Gastrocnemius medialis (tissue), 4 donors: ENCODE data around the gene HK2. TPM values are rescaled to one million over a fixed set of nuclear protein-coding genes. Genes with fewer than 3 reads are reported as not detected.

Experiments used
- ATAC-seq, 2 donors: fragments of 150-250 bp; one replicate each; pipeline ENCODE4 v1.9.1; 2016
- DNase-seq, 2 donors: peaks; one replicate each; pipeline ENCODE4 v3.0.0-alpha.2; 2019
- H3K27ac ChIP-seq, 4 donors: fragments of 200-600 bp; sonication (generic); 1 replicate in 1 of 4; 2 replicates in 3 of 4; pipeline ENCODE4 v1.5.1; 2016 to 2018; ENCODE audit warnings: mild to moderate bottlenecking in 2 of 4, moderate library complexity in 1 of 4
- H3K27me3 ChIP-seq, 3 donors: fragments of 200-600 bp; sonication (generic) in 2 of 3; 1 replicate in 1 of 3; 2 replicates in 2 of 3; pipeline versions ENCODE4 v1.5.1 to v1.6.0; 2016 to 2019; ENCODE audit warnings: mild to moderate bottlenecking in 1 of 3, moderate library complexity in 1 of 3
- H3K36me3 ChIP-seq, 2 donors: fragments of 200-600 bp; sonication (generic) in 1 of 2; one replicate each; pipeline ENCODE4 v1.5.1; 2017 to 2018
- H3K4me1 ChIP-seq, 2 donors: fragments of 200-600 bp; sonication (generic) in 1 of 2; one replicate each; pipeline ENCODE4 v1.5.1; 2016 to 2017; ENCODE audit warnings: mild to moderate bottlenecking in 2 of 2
- H3K4me3 ChIP-seq, 4 donors: fragments of 200-600 bp; sonication (generic) in 3 of 4; 1 replicate in 1 of 4; 2 replicates in 3 of 4; pipeline ENCODE4 v1.5.1; 2016 to 2019; ENCODE audit warnings: mild to moderate bottlenecking in 2 of 4
- H3K9me3 ChIP-seq, 3 donors: fragments of 200-600 bp; sonication (generic) in 2 of 3; 1 replicate in 1 of 3; 2 replicates in 2 of 3; pipeline ENCODE4 v1.5.1; 2016 to 2019
- CTCF ChIP-seq, 5 experiments: fragments of 450-650 bp in 3 of 5; fragments of 200-600 bp in 2 of 5; sonication (generic) in 2 of 5; IDR thresholded peaks in 4 of 5; conservative IDR thresholded peaks in 1 of 5; 1 replicate in 4 of 5; 2 replicates in 1 of 5; pipeline ENCODE4 v1.5.1; 2016 to 2019; ENCODE audit warnings: antibody characterized with exemption in 5 of 5, mild to moderate bottlenecking in 3 of 5, moderate library complexity in 3 of 5
- POLR2A ChIP-seq, 2 donors: fragments of 450-650 bp; IDR thresholded peaks; one replicate each; pipeline ENCODE4 v1.6.1; 2017; ENCODE audit warnings: antibody characterized with exemption in 2 of 2, mild to moderate bottlenecking in 2 of 2, moderate library complexity in 2 of 2
- in situ Hi-C, 4 donors: fragments of 200-750 bp; cut with MboI; loops; one replicate each; pipeline versions ENCODE4 v1.15.0 to v1.8.0; 2017; ENCODE audit warnings: low sequenced_read_pairs in 4 of 4
- intact Hi-C: fragments of 100-400 bp; cut with DNase I; formaldehyde crosslinking; loops from one replicate; pipeline ENCODE4 v1.15.1; 2023; ENCODE audit warnings: low total_unique reads
- total RNA-seq, 4 donors: library from RNA; depleted of rRNA; stranded (reverse); fragments of >200 nt; gene quantifications; one replicate each; pipeline versions ENCODE4 v1.1.0 to v1.2.3, GENCODE V29; 2016

The HK2 gene
- total RNA-seq, 4 donors from 2014 or later = 18.1 to 57.6 (median 42.1) TPM

DNA sequence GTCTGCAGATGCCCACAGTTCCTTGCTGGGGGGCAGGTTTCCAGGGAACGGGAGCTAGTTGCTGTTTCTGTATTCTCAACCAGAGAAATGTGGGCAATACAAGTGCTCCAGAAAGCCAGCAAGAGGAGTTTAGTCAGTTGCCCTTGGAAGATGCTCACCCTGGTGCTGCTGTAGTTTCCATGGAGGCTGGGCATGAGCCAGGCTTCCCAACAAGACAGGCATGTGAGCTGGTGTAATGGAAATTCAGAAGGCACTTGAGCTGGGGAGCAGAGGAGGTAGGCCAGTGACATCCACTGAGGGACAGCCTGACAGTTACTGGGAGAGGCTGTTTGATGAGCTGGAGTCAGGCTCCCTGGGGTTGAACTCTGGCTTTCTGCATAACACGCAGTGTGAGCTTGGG, 7.7 kb downstream of the HK2 start:
- intact Hi-C loops (no loop called here), in situ Hi-C loops (loop anchor here in 1 of 4 donors (25.0 kb wide), 1 partner anchor 379 kb away; the partner anchor contains the start of genes INO80B, MOGS, MRPL53 and WBP1)
- TF ChIP-seq CTCF (IDR thresholded peaks at IDR 0.05 in 4 of 5, conservative IDR thresholded peaks at IDR 0.05 in 1 of 5) (no peak), POLR2A (IDR thresholded peaks at IDR 0.05) (no peak)
- Histone ChIP-seq H3K27ac (peak overlapping the region; percentile 86 to 98 (median 94)), H3K9me3 (no peaks in the 10 kb centered on the region), H3K4me3 (no peak overlapping the region), H3K36me3 (no peaks in the 10 kb centered on the region), H3K27me3 (no peaks in the 10 kb centered on the region), H3K4me1 (peaks cover 39 to 68% of the 10 kb centered on the region in 2 donors)
- peak in 1 of 2 donors; percentile 45 for DNase-seq
- ATAC-seq = no peak

- H3K27ac ChIP-seq = peak overlapping the region; percentile 86 to 98 (median 94)
- H3K9me3 ChIP-seq = no peaks in the 10 kb centered on the region
- no peaks in the 10 kb centered on the region for H3K36me3 ChIP-seq
- ATAC-seq (no peak), DNase-seq (no peak)
- in situ Hi-C loops (loop anchor here in 1 of 4 donors (25.0 kb wide), 1 partner anchor 381 kb away; the partner anchor contains the start of genes INO80B, MOGS, MRPL53 and WBP1), intact Hi-C loops (no loop called here)
- H3K27me3 ChIP-seq = no peaks in the 10 kb centered on the region
- peaks cover 53 to 73% of the 10 kb centered on the region in 2 donors for H3K4me1 ChIP-seq
- TF ChIP-seq POLR2A (IDR thresholded peaks at IDR 0.05) = no peak
- no peak for TF ChIP-seq CTCF (IDR thresholded peaks at IDR 0.05 in 4 of 5, conservative IDR thresholded peaks at IDR 0.05 in 1 of 5)
- H3K4me3 ChIP-seq = no peak overlapping the region
These were observed 9.5 kb downstream of the HK2 start for GRCh38 chr2:74843433-74843832.

GRCh38 chr2:74843899-74844298, 10.0 kb downstream of the HK2 start:
- ATAC-seq = peak; percentile 36 to 55
- intact Hi-C loops (no loop called here), in situ Hi-C loops (loop anchor here in 1 of 4 donors (25.0 kb wide), 1 partner anchor 382 kb away; the partner anchor contains the start of genes INO80B, MOGS, MRPL53 and WBP1)
- no peaks in the 10 kb centered on the region for H3K27me3 ChIP-seq
- peak; percentile 26 to 55 for TF ChIP-seq POLR2A (IDR thresholded peaks at IDR 0.05)
- TF ChIP-seq CTCF (IDR thresholded peaks at IDR 0.05 in 4 of 5, conservative IDR thresholded peaks at IDR 0.05 in 1 of 5) = no peak
- H3K4me1 ChIP-seq = peaks cover 57 to 78% of the 10 kb centered on the region in 2 donors
- peak overlapping the region; percentile 86 to 98 (median 94) for H3K27ac ChIP-seq
- DNase-seq = no peak
- no peak overlapping the region for H3K4me3 ChIP-seq
- no peaks in the 10 kb centered on the region for H3K9me3 ChIP-seq
- no peaks in the 10 kb centered on the region for H3K36me3 ChIP-seq

DNA sequence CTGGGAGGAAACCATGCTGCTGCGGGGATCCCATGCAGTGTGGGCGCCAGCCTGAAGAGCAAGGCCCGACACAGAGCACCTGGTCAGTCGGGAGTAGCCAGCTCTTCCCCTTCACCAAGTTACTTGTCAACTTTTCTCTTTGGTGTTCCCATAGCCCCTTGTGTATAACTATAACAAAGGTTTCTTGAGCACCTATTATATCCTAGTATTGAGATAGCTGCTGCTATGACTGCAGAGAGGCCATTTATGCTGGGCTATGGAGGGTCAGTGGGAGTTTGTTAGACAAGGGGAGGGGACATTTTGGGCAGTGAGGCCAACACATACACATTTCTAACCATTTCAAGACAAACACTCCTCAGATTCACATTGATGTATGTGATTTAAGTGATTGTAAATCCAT, 10.8 kb downstream of the HK2 start:
- TF ChIP-seq POLR2A (IDR thresholded peaks at IDR 0.05) (no peak), CTCF (IDR thresholded peaks at IDR 0.05 in 4 of 5, conservative IDR thresholded peaks at IDR 0.05 in 1 of 5) (no peak)
- Histone ChIP-seq H3K36me3 (no peaks in the 10 kb centered on the region), H3K27ac (peak overlapping the region; percentile 86 to 98 (median 94)), H3K4me3 (no peak overlapping the region), H3K27me3 (no peaks in the 10 kb centered on the region), H3K9me3 (no peaks in the 10 kb centered on the region), H3K4me1 (peaks cover 64 to 87% of the 10 kb centered on the region in 2 donors)
- peak in 1 of 2 donors; percentile 2 for ATAC-seq
- in situ Hi-C loops (loop anchor here in 1 of 4 donors (25.0 kb wide), 1 partner anchor 382 kb away; the partner anchor contains the start of genes INO80B, MOGS, MRPL53 and WBP1), intact Hi-C loops (no loop called here)
- DNase-seq = no peak
